Neuronal stem cell (in vitro differentiated cells): ENCODE data around the gene APBB2.

Experiments
- DNase-seq: peaks from one replicate; pipeline ENCODE4 v3.0.0-alpha.2; 2013; ENCODE audit warnings: low spot score
- H2AFZ ChIP-seq: one replicate; pipeline ENCODE4 v1.6.1; 2013; ENCODE audit warnings: mild to moderate bottlenecking, low read length, inconsistent platforms
- H2AK5ac ChIP-seq: 2 replicates; pipeline ENCODE4 v1.6.1; 2013; ENCODE audit warnings: low read depth, mild to moderate bottlenecking, inconsistent platforms, low read length, moderate library complexity, mixed read lengths
- H2BK120ac ChIP-seq: 2 replicates; pipeline ENCODE4 v1.6.1; 2013; ENCODE audit warnings: low read depth, mild to moderate bottlenecking, inconsistent platforms, low read length, moderate library complexity, mixed read lengths
- H2BK12ac ChIP-seq: one replicate; pipeline ENCODE4 v1.6.1; 2013; ENCODE audit warnings: low read length, inconsistent platforms
- H2BK15ac ChIP-seq: 2 replicates; pipeline ENCODE4 v1.6.1; 2013; ENCODE audit warnings: mild to moderate bottlenecking, low read length, inconsistent platforms, mixed read lengths
- H2BK5ac ChIP-seq: one replicate; pipeline ENCODE4 v1.6.1; 2013; ENCODE audit warnings: inconsistent platforms, mild to moderate bottlenecking, low read length, moderate library complexity
- H3K14ac ChIP-seq: one replicate; pipeline ENCODE4 v1.6.1; 2013; ENCODE audit warnings: low read length, inconsistent platforms
- H3K18ac ChIP-seq: 2 replicates; pipeline ENCODE4 v1.6.1; 2013; ENCODE audit warnings: low read length, inconsistent platforms
- H3K23ac ChIP-seq: 2 replicates; pipeline ENCODE4 v1.6.1; 2013; ENCODE audit warnings: low read depth, mild to moderate bottlenecking, mixed read lengths, low read length, inconsistent platforms; ENCODE audit not compliant: poor library complexity
- H3K27ac ChIP-seq: replicated peaks from 3 replicates; pipeline ENCODE4 v1.5.1; 2013; ENCODE audit warnings: low read length, inconsistent platforms
- H3K27me3 ChIP-seq, 3 experiments: 2 replicates each; pipeline ENCODE4 v1.6.1; 2013; ENCODE audit warnings: low read length in 3 of 3, mild to moderate bottlenecking in 2 of 3, inconsistent platforms in 1 of 3, low read depth in 1 of 3, mixed read lengths in 1 of 3, moderate library complexity in 1 of 3; ENCODE audit not compliant: control insufficient read depth in 3 of 3, insufficient read depth in 3 of 3
- H3K36me3 ChIP-seq, 2 donors: replicated peaks in 1 of 2; 2 replicates each; pipeline ENCODE4 v1.6.1; 2013; ENCODE audit warnings: low read length in 2 of 2; ENCODE audit not compliant: control insufficient read depth in 2 of 2, insufficient read depth in 2 of 2
- H3K4ac ChIP-seq: 2 replicates; pipeline ENCODE4 v1.6.1; 2013; ENCODE audit warnings: inconsistent platforms, mild to moderate bottlenecking, low read length, moderate library complexity
- H3K4me1 ChIP-seq, 2 donors: 1 replicate in 1 of 2; 2 replicates in 1 of 2; pipeline ENCODE4 v1.6.1; 2013; ENCODE audit warnings: low read length in 2 of 2, low read depth in 1 of 2; ENCODE audit not compliant: control insufficient read depth in 2 of 2, insufficient read depth in 1 of 2
- H3K4me2 ChIP-seq: one replicate; pipeline ENCODE4 v1.6.1; 2013; ENCODE audit warnings: mild to moderate bottlenecking, low read length, inconsistent platforms; ENCODE audit not compliant: insufficient read depth, poor library complexity, severe bottlenecking
- H3K4me3 ChIP-seq, 2 donors: 2 replicates each; pipeline ENCODE4 v1.5.1; 2013; ENCODE audit warnings: low read length in 2 of 2, mild to moderate bottlenecking in 2 of 2, inconsistent platforms in 1 of 2, moderate library complexity in 1 of 2
- H3K79me1 ChIP-seq: one replicate; pipeline ENCODE4 v1.6.1; 2013; ENCODE audit warnings: low read depth, mild to moderate bottlenecking, inconsistent platforms, low read length, moderate library complexity
- H3K9ac ChIP-seq: one replicate; pipeline ENCODE4 v1.6.1; 2013; ENCODE audit warnings: mild to moderate bottlenecking, low read depth, low read length, inconsistent platforms; ENCODE audit not compliant: poor library complexity
- H3K9me3 ChIP-seq, 2 donors: replicated peaks in 1 of 2; 2 replicates each; pipeline versions ENCODE3 to v1.6.1; 2013; ENCODE audit warnings: low read length in 2 of 2, mild to moderate bottlenecking in 2 of 2, inconsistent platforms in 1 of 2, low read depth in 1 of 2, mixed read lengths in 1 of 2, moderate library complexity in 1 of 2; ENCODE audit not compliant: control insufficient read depth in 2 of 2, insufficient read depth in 1 of 2
- H4K8ac ChIP-seq: one replicate; pipeline ENCODE4 v1.6.1; 2013; ENCODE audit warnings: low read depth, mild to moderate bottlenecking, inconsistent platforms, low read length, moderate library complexity
- H4K91ac ChIP-seq: one replicate; pipeline ENCODE4 v1.6.1; 2013; ENCODE audit warnings: low read length, low read depth, mild to moderate bottlenecking, inconsistent platforms; ENCODE audit not compliant: poor library complexity
- WGBS, 2 donors: extraction: QIAGEN DNeasy Blood & Tissue Kit; methylation state at CpG; one replicate each; pipeline ENCODE4 v1.1.7; 2013; ENCODE audit warnings: missing lambda C conversion rate in 2 of 2, mixed read lengths in 1 of 2; ENCODE audit not compliant: insufficient read length in 2 of 2, insufficient replicate concordance in 1 of 2; ENCODE audit errors: extremely low coverage in 2 of 2; 5-methylcytosine and 5-hydroxymethylcytosine counted together

Gene APBB2

DNA sequence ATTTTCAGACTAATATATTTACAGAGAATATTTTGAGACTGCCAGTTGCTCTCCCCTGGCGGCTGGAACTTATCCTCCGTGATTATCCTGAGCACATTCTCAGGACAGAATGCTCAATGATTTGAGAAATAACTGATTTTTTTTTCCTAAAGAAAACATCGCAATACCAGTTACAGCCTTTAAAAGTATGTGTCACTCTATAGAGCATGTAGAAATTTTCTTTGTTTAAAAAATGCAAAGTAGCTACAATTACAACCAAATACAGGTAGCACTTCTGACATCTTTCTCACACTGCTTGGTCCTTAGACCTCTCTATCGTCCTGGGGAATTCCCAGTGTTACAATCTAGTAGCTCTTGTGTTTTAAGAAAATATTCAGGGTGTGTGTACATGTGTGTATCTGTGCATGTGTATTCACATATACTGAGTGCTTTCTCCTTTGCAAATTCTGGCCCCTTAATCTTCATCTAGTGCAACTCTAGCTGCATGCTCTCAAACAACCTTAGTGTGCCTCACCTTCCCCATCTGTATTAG, 13.8 kb downstream of the APBB2 start:
- Histone ChIP-seq H3K79me1 (peaks cover 1% of the 10 kb centered on the region), H3K9ac (no peak overlapping the region), H2BK120ac (no peak overlapping the region), H2BK5ac (no peak overlapping the region), H3K36me3 (no peaks in the 10 kb centered on the region), H3K4me1 (peaks cover 0 to 7% of the 10 kb centered on the region in 2 donors), H3K9me3 (no peaks in the 10 kb centered on the region), H3K4ac (no peak overlapping the region), H3K27me3 (peaks cover 0 to 45% (median 0%) of the 10 kb centered on the region in 3 experiments), H2AFZ (no peak overlapping the region), H3K18ac (no peak overlapping the region), H4K8ac (no peak overlapping the region), H3K4me2 (no peak overlapping the region), H4K91ac (no peak overlapping the region), H2BK12ac (no peak overlapping the region), H2BK15ac (no peak overlapping the region), H3K27ac (no peak overlapping the region), H3K23ac (no peak overlapping the region), H2AK5ac (no peak overlapping the region), H3K4me3 (no peak overlapping the region), H3K14ac (no peak overlapping the region)
- WGBS, 2 donors: no CpG with 5 or more reads among the region's 4 CpGs
- DNase-seq: no peak

- Histone ChIP-seq H3K79me1 (peaks cover 2% of the 10 kb centered on the region), H2BK12ac (no peak overlapping the region), H4K91ac (no peak overlapping the region), H3K18ac (no peak overlapping the region), H3K14ac (no peak overlapping the region), H2BK5ac (no peak overlapping the region), H2AFZ (no peak overlapping the region), H2BK15ac (no peak overlapping the region), H3K4me3 (no peak overlapping the region), H3K23ac (no peak overlapping the region), H3K27me3 (peaks cover 0 to 50% (median 0%) of the 10 kb centered on the region in 3 experiments), H3K4ac (no peak overlapping the region), H3K4me2 (no peak overlapping the region), H3K36me3 (no peaks in the 10 kb centered on the region), H3K4me1 (peaks cover 0 to 5% of the 10 kb centered on the region in 2 donors), H3K9me3 (no peaks in the 10 kb centered on the region), H3K27ac (no peak overlapping the region), H3K9ac (no peak overlapping the region), H4K8ac (no peak overlapping the region), H2AK5ac (no peak overlapping the region), H2BK120ac (no peak overlapping the region)
- no CpG with 5 or more reads among the region's 3 CpGs for WGBS, 2 donors
- no peak for DNase-seq
Measured at GRCh38 chr4:41199788-41200187, 14.6 kb downstream of the APBB2 start.

DNA sequence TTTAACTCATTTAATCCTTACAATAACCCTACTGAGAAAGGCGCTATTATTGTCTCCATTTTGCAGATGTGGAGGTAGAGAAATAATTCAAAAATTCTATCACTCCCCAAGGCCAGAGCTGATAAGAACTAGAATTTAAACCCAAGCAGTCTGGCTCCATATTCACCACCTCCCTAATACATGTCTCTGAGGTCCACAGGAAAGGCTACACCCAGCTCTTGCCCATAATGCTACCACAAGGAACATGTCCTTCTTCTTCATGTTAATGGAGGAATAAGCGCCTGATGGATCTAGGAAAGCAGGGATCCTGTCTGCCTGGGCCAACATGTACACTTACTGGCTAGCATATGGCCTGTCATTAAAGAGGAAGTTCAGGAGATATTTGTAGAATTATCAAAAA, 16.3 kb downstream of the APBB2 start:
- no peak for DNase-seq
- Histone ChIP-seq H2AFZ (no peak overlapping the region), H3K18ac (no peak overlapping the region), H3K79me1 (peaks cover 2% of the 10 kb centered on the region), H2BK120ac (no peak overlapping the region), H3K9me3 (no peaks in the 10 kb centered on the region), H3K4me3 (no peak overlapping the region), H3K9ac (no peak overlapping the region), H3K27me3 (peaks cover 0 to 35% (median 0%) of the 10 kb centered on the region in 3 experiments), H3K23ac (no peak overlapping the region), H3K4ac (no peak overlapping the region), H3K27ac (no peak overlapping the region), H2BK12ac (no peak overlapping the region), H4K8ac (no peak overlapping the region), H4K91ac (no peak overlapping the region), H2BK15ac (no peak overlapping the region), H3K4me1 (no peaks in the 10 kb centered on the region), H3K14ac (no peak overlapping the region), H3K36me3 (no peaks in the 10 kb centered on the region), H2AK5ac (no peak overlapping the region), H2BK5ac (no peak overlapping the region), H3K4me2 (no peak overlapping the region)
- WGBS, 2 donors: no CpG with 5 or more reads among the region's 2 CpGs

DNA sequence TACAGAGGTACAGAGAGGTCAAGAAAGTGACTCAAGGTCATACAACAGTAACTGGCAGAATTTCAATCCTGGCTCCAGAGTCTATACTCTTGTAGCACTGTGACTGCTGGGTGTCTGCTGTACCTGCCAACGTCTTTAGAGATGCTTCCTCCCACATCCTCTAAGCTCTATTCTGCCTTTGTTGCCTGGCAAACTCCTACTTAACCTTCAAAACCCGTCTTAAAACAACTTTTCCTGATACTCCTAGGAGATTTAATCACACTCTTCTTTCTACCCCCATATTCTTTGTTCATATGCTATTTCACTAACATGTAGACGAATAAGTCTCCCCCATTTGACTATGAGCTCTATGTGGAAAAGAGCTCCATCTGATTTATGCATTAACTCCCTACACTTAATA, 16.8 kb downstream of the APBB2 start:
- no peaks in the 10 kb centered on the region for H3K4me1 ChIP-seq
- WGBS, 2 donors: 100% methylated on average over 1 of the region's 3 CpGs; no CpG with 5 or more reads in 1 of the 2 donors

More for the DNA sequence above, 16.8 kb downstream of the APBB2 start:
- Histone ChIP-seq H3K9ac (no peak overlapping the region), H2BK12ac (no peak overlapping the region), H3K4me3 (no peak overlapping the region), H2AK5ac (no peak overlapping the region), H3K23ac (no peak overlapping the region), H3K4me2 (no peak overlapping the region), H3K79me1 (peaks cover 2% of the 10 kb centered on the region), H2AFZ (no peak overlapping the region), H3K14ac (no peak overlapping the region), H3K4ac (no peak overlapping the region), H3K27ac (no peak overlapping the region), H2BK120ac (no peak overlapping the region), H2BK15ac (no peak overlapping the region), H2BK5ac (no peak overlapping the region), H3K27me3 (peaks cover 0 to 30% (median 0%) of the 10 kb centered on the region in 3 experiments), H3K18ac (no peak overlapping the region), H3K36me3 (no peaks in the 10 kb centered on the region), H3K9me3 (no peaks in the 10 kb centered on the region), H4K8ac (no peak overlapping the region), H4K91ac (no peak overlapping the region)
- DNase-seq: no peak
